ENCODE results near the gene FCRL2.

Gene FCRL2

GRCh38 chr1:157776971-157777391, at the start of gene FCRL2:
TSS of gene FCRL2 (minus strand) at chr1:157777132. CDS start at chr1:157777073, 59 bp downstream.
- no peak for DNase-seq

- DNase-seq = no peak
Measured at GRCh38 chr1:157820299-157820698, 43.4 kb upstream of the FCRL2 start.

- no peak for DNase-seq
Measured at GRCh38 chr1:157819896-157820295, 43.0 kb upstream of the FCRL2 start, which contains the start of gene FCRL1. TSS of gene FCRL1 (minus strand) at chr1:157820120. CDS start at chr1:157820037, 83 bp downstream.

GRCh38 chr1:157819215-157819614, 42.3 kb upstream of the FCRL2 start:
- DNase-seq = no peak

GRCh38 chr1:157813269-157813668, 36.3 kb upstream of the FCRL2 start:
- no peak for DNase-seq

GRCh38 chr1:157806431-157807149, 29.7 kb upstream of the FCRL2 start:
- no peak for DNase-seq

- DNase-seq = no peak
Measured at GRCh38 chr1:157803851-157804250, 26.9 kb upstream of the FCRL2 start.

- no peak for DNase-seq
Measured at GRCh38 chr1:157799996-157800395, 23.1 kb upstream of the FCRL2 start.

- no peak for DNase-seq
Measured at GRCh38 chr1:157798211-157798610, 21.3 kb upstream of the FCRL2 start.

GRCh38 chr1:157785248-157785647, 8.3 kb upstream of the FCRL2 start:
- no peak for DNase-seq

GRCh38 chr1:157784801-157785200, 7.9 kb upstream of the FCRL2 start:
- no peak for DNase-seq

GRCh38 chr1:157782931-157783330, 6.0 kb upstream of the FCRL2 start:
- no peak for DNase-seq

- no peak for DNase-seq
Measured at GRCh38 chr1:157781048-157781447, 4.1 kb upstream of the FCRL2 start.

- DNase-seq = no peak
Measured at GRCh38 chr1:157775101-157775870, 1.6 kb downstream of the FCRL2 start.

GRCh38 chr1:157774412-157774811, 2.5 kb downstream of the FCRL2 start:
- no peak for DNase-seq

- DNase-seq = peak; percentile 28
Measured at GRCh38 chr1:157773493-157774350, 3.2 kb downstream of the FCRL2 start.

GRCh38 chr1:157771661-157772425, 5.1 kb downstream of the FCRL2 start:
- DNase-seq = no peak

GRCh38 chr1:157770442-157771043, 6.4 kb downstream of the FCRL2 start:
- no peak for DNase-seq

- no peak for DNase-seq
Measured at GRCh38 chr1:157766792-157767191, 10.1 kb downstream of the FCRL2 start.

- DNase-seq = no peak
Measured at GRCh38 chr1:157758018-157758417, 18.9 kb downstream of the FCRL2 start.

GRCh38 chr1:157753611-157754010, 23.3 kb downstream of the FCRL2 start:
- no peak for DNase-seq

- DNase-seq = no peak
Measured at GRCh38 chr1:157751283-157751682, 25.6 kb downstream of the FCRL2 start.
